IMR-90 (cell line): ENCODE results near the gene UST. TPM values are rescaled to one million over a fixed set of nuclear protein-coding genes. Genes with fewer than 3 reads are reported as not detected.

Experiments
- ATAC-seq: fragments of 200-7000 bp; cut with Tn5 transposase; 2 replicates; pipeline ENCODE4 v1.9.1; 2020; ENCODE audit warnings: low read depth, mild to moderate bottlenecking, moderate library complexity
- BruUV-seq: library from RNA; stranded (reverse); fragments of 400-500 nt; replicated peaks from 2 replicates; lab custom pipeline; 2021; lab: Mats Ljungman, UMichigan
- CTCF ChIA-PET: fragments of 300-600 bp; formaldehyde crosslinking; extraction: SDS; loops from one replicate; lab custom pipeline; 2021; ENCODE audit warnings: antibody characterized with exemption; lab: Yijun Ruan, JAX
- POLR2A ChIA-PET: fragments of 300-600 bp; sonication (Branson Sonifier 250); formaldehyde crosslinking; loops from one replicate; lab custom pipeline; 2022; ENCODE audit warnings: antibody characterized with exemption; ENCODE audit not compliant: unreplicated experiment; lab: Charles Lee
- DNase-seq: peaks from one replicate; pipeline ENCODE4 v3.0.0; 2013
- H2AFZ ChIP-seq: replicated peaks from 2 replicates; pipeline ENCODE3; 2013; ENCODE audit warnings: low read length, mild to moderate bottlenecking; ENCODE audit not compliant: poor library complexity
- H2AK5ac ChIP-seq: 2 replicates; pipeline ENCODE4 v1.6.1; 2013; ENCODE audit warnings: low read depth, low read length, inconsistent platforms
- H2AK9ac ChIP-seq: replicated peaks from 2 replicates; pipeline ENCODE3; 2013; ENCODE audit warnings: mild to moderate bottlenecking, low read depth, low read length, moderate library complexity; ENCODE audit not compliant: poor library complexity
- H2BK120ac ChIP-seq: 2 replicates; pipeline ENCODE4 v1.6.1; 2013; ENCODE audit warnings: low read depth, low read length, inconsistent platforms
- H2BK15ac ChIP-seq: 3 replicates; pipeline ENCODE4 v1.6.1; 2013; ENCODE audit warnings: low read depth, low read length, inconsistent platforms
- H2BK20ac ChIP-seq: 2 replicates; pipeline ENCODE4 v1.6.1; 2013; ENCODE audit warnings: low read depth, mild to moderate bottlenecking, inconsistent platforms, low read length, moderate library complexity
- H2BK5ac ChIP-seq: 2 replicates; pipeline ENCODE4 v1.6.1; 2013; ENCODE audit warnings: mild to moderate bottlenecking, low read depth, low read length, inconsistent platforms; ENCODE audit not compliant: poor library complexity, severe bottlenecking
- H3K14ac ChIP-seq: replicated peaks from 2 replicates; pipeline ENCODE4 v1.6.1; 2013; ENCODE audit warnings: low read depth, low read length, inconsistent platforms
- H3K18ac ChIP-seq: 2 replicates; pipeline ENCODE4 v1.6.1; 2013; ENCODE audit warnings: low read depth, low read length, control low read depth
- H3K23ac ChIP-seq: 2 replicates; pipeline ENCODE4 v1.6.1; 2013; ENCODE audit warnings: low read depth, low read length, inconsistent platforms
- H3K27ac ChIP-seq: 2 replicates; pipeline ENCODE4 v1.5.1; 2013; ENCODE audit warnings: mild to moderate bottlenecking, control low read depth, low read length; ENCODE audit not compliant: insufficient read depth
- H3K27me3 ChIP-seq: 2 replicates; pipeline ENCODE4 v1.6.1; 2013; ENCODE audit warnings: low read length; ENCODE audit not compliant: control insufficient read depth, insufficient read depth
- H3K36me3 ChIP-seq: 2 replicates; pipeline ENCODE4 v1.6.1; 2013; ENCODE audit warnings: low read length, mixed read lengths; ENCODE audit not compliant: control insufficient read depth, insufficient read depth
- H3K4ac ChIP-seq: 2 replicates; pipeline ENCODE4 v1.6.1; 2013; ENCODE audit warnings: low read depth, low read length, inconsistent platforms
- H3K4me1 ChIP-seq: 2 replicates; pipeline ENCODE4 v1.6.1; 2013; ENCODE audit warnings: low read length, mixed read lengths; ENCODE audit not compliant: control insufficient read depth, insufficient read depth
- H3K4me2 ChIP-seq: 2 replicates; pipeline ENCODE4 v1.6.1; 2013; ENCODE audit warnings: low read depth, mild to moderate bottlenecking, control low read depth, low read length, moderate library complexity
- H3K4me3 ChIP-seq: 2 replicates; pipeline ENCODE4 v1.5.1; 2013; ENCODE audit warnings: low read depth, mild to moderate bottlenecking, control low read depth, low read length, moderate library complexity; ENCODE audit not compliant: insufficient read depth
- H3K56ac ChIP-seq: 2 replicates; pipeline ENCODE4 v1.6.1; 2013; ENCODE audit warnings: low read length, inconsistent platforms; ENCODE audit not compliant: insufficient read depth; ENCODE audit errors: extremely low read depth
- H3K79me1 ChIP-seq, 2 experiments: 2 replicates each; pipeline ENCODE4 v1.6.1; 2013; ENCODE audit warnings: low read length in 2 of 2, inconsistent platforms in 1 of 2, low read depth in 1 of 2
- H3K9ac ChIP-seq: 2 replicates; pipeline ENCODE4 v1.6.1; 2013; ENCODE audit warnings: low read depth, low read length, control low read depth
- H3K9me1 ChIP-seq: 2 replicates; pipeline ENCODE4 v1.6.1; 2013; ENCODE audit warnings: low read length, inconsistent platforms; ENCODE audit not compliant: insufficient read depth
- H3K9me3 ChIP-seq: 2 replicates; pipeline ENCODE4 v1.6.1; 2013; ENCODE audit warnings: low read length; ENCODE audit not compliant: control insufficient read depth, insufficient read depth
- H4K20me1 ChIP-seq: 2 replicates; pipeline ENCODE4 v1.6.1; 2013; ENCODE audit warnings: low read length, inconsistent platforms; ENCODE audit not compliant: insufficient read depth
- H4K5ac ChIP-seq: 2 replicates; pipeline ENCODE4 v1.6.1; 2013; ENCODE audit warnings: mild to moderate bottlenecking, low read depth, low read length, control low read depth
- H4K8ac ChIP-seq, 2 experiments: 2 replicates each; pipeline ENCODE4 v1.6.1; 2013; ENCODE audit warnings: low read depth in 2 of 2, low read length in 2 of 2, control low read depth in 1 of 2, inconsistent platforms in 1 of 2
- H4K91ac ChIP-seq: 2 replicates; pipeline ENCODE4 v1.6.1; 2013; ENCODE audit warnings: low read depth, low read length, inconsistent platforms; ENCODE audit not compliant: insufficient read depth
- MAFK ChIP-seq: IDR thresholded peaks from 2 replicates; pipeline ENCODE4 v1.6.1; 2012; ENCODE audit warnings: low read depth, low read length, improper control_type of control experiment
- MXI1 ChIP-seq: IDR thresholded peaks from 2 replicates; pipeline ENCODE4 v1.6.1; 2012; ENCODE audit warnings: low read depth, mild to moderate bottlenecking, low read length, moderate library complexity, borderline replicate concordance
- RFX5 ChIP-seq: IDR thresholded peaks from 2 replicates; pipeline ENCODE4 v1.8.0; 2012; ENCODE audit warnings: low read depth, mild to moderate bottlenecking, low read length, moderate library complexity
- WGBS, 2 experiments: methylation state at CpG; one replicate each; pipeline versions ENCODE4 v1.1.5 to v1.1.7; 2013; ENCODE audit warnings: missing lambda C conversion rate in 2 of 2; ENCODE audit not compliant: insufficient read length in 1 of 2; ENCODE audit errors: extremely low coverage in 2 of 2; 5-methylcytosine and 5-hydroxymethylcytosine counted together
- dilution Hi-C: fragments of 300-500 bp; cut with HindIII; formaldehyde crosslinking; loops from one replicate; pipeline ENCODE4 v1.14.3; 2018; ENCODE audit warnings: low sequenced_read_pairs; ENCODE audit not compliant: unreplicated experiment
- in situ Hi-C: fragments of 300-500 bp; cut with MboI; formaldehyde crosslinking; loops from 3 replicates; pipeline ENCODE4 v1.14.3; 2019; ENCODE audit warnings: low sequenced_read_pairs, inconsistent platforms, mixed read lengths
- intact Hi-C: fragments of 100-400 bp; cut with micrococcal nuclease; formaldehyde crosslinking; loops from 2 replicates; pipeline ENCODE4 v1.10.0; 2022
- polyA plus RNA-seq, 3 experiments: library from polyadenylated mRNA; depleted of rRNA; stranded (reverse); fragments of >200 nt; gene quantifications; 2 replicates each; pipeline ENCODE4 v1.2.3, GENCODE V29; 2012; ENCODE audit warnings: low replicate concordance in 1 of 3
- total RNA-seq: library from RNA; depleted of rRNA; stranded (reverse); fragments of >200 nt; gene quantifications from 2 replicates; pipeline ENCODE4 v1.2.3, GENCODE V29; 2012

Gene UST
- total and polyA plus RNA-seq, 2 of the 4 experiments (the other 2 are of a cell fraction), result 7.7 to 13.8 TPM

DNA sequence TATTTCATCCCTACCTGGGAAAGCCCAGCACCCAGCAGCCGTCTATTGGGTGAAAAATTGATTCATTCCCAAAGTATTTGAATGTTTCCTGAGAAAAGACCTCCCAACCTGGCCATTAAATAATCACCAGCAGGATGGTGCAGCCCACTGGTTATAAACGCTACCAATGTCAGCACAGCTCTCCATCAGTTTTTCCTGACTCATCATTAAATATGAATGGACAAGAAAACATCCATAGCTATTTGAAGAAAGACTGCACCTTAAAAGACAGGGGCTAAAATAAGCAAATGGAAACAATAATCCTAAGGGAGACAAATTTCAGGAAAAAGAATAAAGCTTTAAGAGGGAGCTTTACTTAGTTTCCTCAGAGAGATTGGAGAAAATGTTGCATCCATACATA, 261.9 kb downstream of the UST start:
- in situ Hi-C loops, result no loop called here
- H3K4me1 ChIP-seq, result peaks cover 4% of the 10 kb centered on the region

More for the DNA sequence above, 261.9 kb downstream of the UST start:
- CTCF ChIA-PET, result no interaction called here
- no peak overlapping the region for H3K14ac ChIP-seq
- H4K91ac ChIP-seq, result no peak overlapping the region
- no peak overlapping the region for H3K4me2 ChIP-seq
- H3K56ac ChIP-seq, result no peak overlapping the region
- H3K23ac ChIP-seq, result no peak overlapping the region
- BruUV-seq, result no TSS peak
- intact Hi-C loops (no loop called here), dilution Hi-C loops (no loop called here)
- H4K5ac ChIP-seq, result no peak overlapping the region
- H3K9ac ChIP-seq, result no peak overlapping the region
- no peaks in the 10 kb centered on the region; the same call in none of the 2 replicates for H3K9me1 ChIP-seq
- H3K36me3 ChIP-seq, result no peaks in the 10 kb centered on the region
- POLR2A ChIA-PET, result no interaction called here
- H4K20me1 ChIP-seq, result peaks cover 3% of the 10 kb centered on the region; the same call in 1 of the 2 replicates
- H2BK5ac ChIP-seq, result no peak overlapping the region
- no peak overlapping the region for H2AK9ac ChIP-seq
- WGBS, 2 experiments, result no CpG with 5 or more reads among the region's 2 CpGs
- no peak for ATAC-seq
- no peak overlapping the region for H2AFZ ChIP-seq
- no peak overlapping the region for H2AK5ac ChIP-seq
- no peak overlapping the region for H2BK15ac ChIP-seq
- H3K27ac ChIP-seq, result no peak overlapping the region
- H4K8ac ChIP-seq, result no peak overlapping the region
- no peaks in the 10 kb centered on the region for H3K27me3 ChIP-seq
- no peak overlapping the region for H3K4me3 ChIP-seq
- no peaks in the 10 kb centered on the region for H3K9me3 ChIP-seq
- H3K79me1 ChIP-seq, result peaks cover 0 to 3% of the 10 kb centered on the region in 2 experiments; a peak in 1 of 4 replicates
- no peak overlapping the region for H2BK120ac ChIP-seq
- H3K4ac ChIP-seq, result no peak overlapping the region
- DNase-seq, result no peak
- H3K18ac ChIP-seq, result no peak overlapping the region
- H2BK20ac ChIP-seq, result no peak overlapping the region
- TF ChIP-seq MAFK, result peak; percentile 92
- TF ChIP-seq RFX5, result no peak
- TF ChIP-seq MXI1, result no peak
